Measurements from ENCODE around the gene TBCCD1.
"Not testable (repeated sequence)": the region's sequence is repeated elsewhere in the genome, so short reads cannot be mapped to it uniquely, and the experiment has no call there.

TBCCD1 gene

GRCh38 chr3:186551387-186551786 is 15.8 kb downstream of the TBCCD1 start:
- no peak for DNase-seq (ENCODE audit: low read depth in 2 of 2)

GRCh38 chr3:186549497-186549896 is 17.6 kb downstream of the TBCCD1 start:
- no peak for DNase-seq (ENCODE audit: low read depth in 2 of 2)

GRCh38 chr3:186544281-186544680 is 22.9 kb downstream of the TBCCD1 start, which contains the start of gene CRYGS:
TSS of gene CRYGS (minus strand) at chr3:186544380. CDS start at chr3:186544326, 54 bp downstream.
- no peak for DNase-seq (ENCODE audit: low read depth in 2 of 2)

- no peak for DNase-seq (ENCODE audit: low read depth in 2 of 2)
Measured at GRCh38 chr3:186540835-186541226, 26.3 kb downstream of the TBCCD1 start.

- DNase-seq (ENCODE audit: low read depth in 2 of 2) = peak; percentile 64 to 65
Measured at GRCh38 chr3:186540221-186540834, 26.8 kb downstream of the TBCCD1 start.

- no peak for DNase-seq (ENCODE audit: low read depth in 2 of 2)
Measured at GRCh38 chr3:186538779-186539178, 28.4 kb downstream of the TBCCD1 start.

- no peak for DNase-seq (ENCODE audit: low read depth in 2 of 2)
Measured at GRCh38 chr3:186536883-186537844, 30.0 kb downstream of the TBCCD1 start.

- DNase-seq (ENCODE audit: low read depth in 2 of 2) = peak in 1 of 2 donors; percentile 28
Measured at GRCh38 chr3:186534113-186534669, 32.9 kb downstream of the TBCCD1 start.

- no peak for DNase-seq (ENCODE audit: low read depth in 2 of 2)
Measured at GRCh38 chr3:186532598-186533072, 34.5 kb downstream of the TBCCD1 start.

- DNase-seq (ENCODE audit: low read depth in 2 of 2) = not testable (repeated sequence)
Measured at GRCh38 chr3:186531694-186532093, 35.4 kb downstream of the TBCCD1 start.

- DNase-seq (ENCODE audit: low read depth in 2 of 2) = no peak
Measured at GRCh38 chr3:186530415-186530814, 36.7 kb downstream of the TBCCD1 start.

GRCh38 chr3:186529201-186529999 is 37.7 kb downstream of the TBCCD1 start:
- no peak for DNase-seq (ENCODE audit: low read depth in 2 of 2)

GRCh38 chr3:186526256-186526606 is 40.9 kb downstream of the TBCCD1 start:
- DNase-seq (ENCODE audit: low read depth in 2 of 2) = no peak

GRCh38 chr3:186525369-186526255 is 41.5 kb downstream of the TBCCD1 start:
- no peak for DNase-seq (ENCODE audit: low read depth in 2 of 2)

GRCh38 chr3:186524616-186525015 is 42.5 kb downstream of the TBCCD1 start:
- no peak for DNase-seq (ENCODE audit: low read depth in 2 of 2)

- DNase-seq (ENCODE audit: low read depth in 2 of 2) = no peak
Measured at GRCh38 chr3:186523434-186523833, 43.7 kb downstream of the TBCCD1 start.

- no peak for DNase-seq (ENCODE audit: low read depth in 2 of 2)
Measured at GRCh38 chr3:186523022-186523421, 44.1 kb downstream of the TBCCD1 start.

GRCh38 chr3:186520957-186521842 is 45.9 kb downstream of the TBCCD1 start:
- DNase-seq (ENCODE audit: low read depth in 2 of 2) = no peak

- no peak for DNase-seq (ENCODE audit: low read depth in 2 of 2)
Measured at GRCh38 chr3:186520431-186520830, 46.7 kb downstream of the TBCCD1 start.

Measured in activated CD8-positive, alpha-beta memory T cell treated with anti-CD3 and anti-CD28 coated beads for 4 hours (primary cell).